ENCODE data around the gene RASSF8. TPM values are rescaled to one million over a fixed set of nuclear protein-coding genes. Genes with fewer than 3 reads are reported as not detected.

The RASSF8 gene
- total and polyA plus RNA-seq, 9 of the 15 experiments (the other 6 are each of a cell fraction or from before 2014, with no cell fraction given), result 0.01 to 0.36 (median 0.12) TPM; not detected in 1

GRCh38 chr12:26030371-26030770 lies 71.9 kb downstream of the RASSF8 start (continued):
- TF ChIP-seq, protein P1, sequence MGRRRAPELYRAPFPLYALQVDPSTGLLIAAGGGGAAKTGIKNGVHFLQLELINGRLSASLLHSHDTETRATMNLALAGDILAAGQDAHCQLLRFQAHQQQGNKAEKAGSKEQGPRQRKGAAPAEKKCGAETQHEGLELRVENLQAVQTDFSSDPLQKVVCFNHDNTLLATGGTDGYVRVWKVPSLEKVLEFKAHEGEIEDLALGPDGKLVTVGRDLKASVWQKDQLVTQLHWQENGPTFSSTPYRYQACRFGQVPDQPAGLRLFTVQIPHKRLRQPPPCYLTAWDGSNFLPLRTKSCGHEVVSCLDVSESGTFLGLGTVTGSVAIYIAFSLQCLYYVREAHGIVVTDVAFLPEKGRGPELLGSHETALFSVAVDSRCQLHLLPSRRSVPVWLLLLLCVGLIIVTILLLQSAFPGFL (CRISPR knock-in tag; IDR thresholded peaks at IDR 0.05), result no peak

- H3K4me1 ChIP-seq (replicated peaks in 1 of 2; ENCODE audit: control insufficient read depth in 2 of 2, insufficient read depth in 2 of 2, low read length in 2 of 2), result no peaks in the 10 kb centered on the region
- H3K9ac ChIP-seq (ENCODE audit: insufficient read depth in 1 of 2, low read depth in 2 of 2, low read length in 2 of 2), result no peak overlapping the region
- FAIRE-seq, result no peak
- no peak overlapping the region for H3K4me2 ChIP-seq (ENCODE audit: insufficient read depth, low read length)
- H3K79me2 ChIP-seq (ENCODE audit: control insufficient read depth, insufficient read depth, low read length), result no peaks in the 10 kb centered on the region
- no peak overlapping the region for H3K27ac ChIP-seq (ENCODE audit: extremely low read depth, low read depth, low read length)
- no peak overlapping the region for H2AFZ ChIP-seq (ENCODE audit: low read depth, low read length)
- CTCF ChIA-PET (ENCODE audit: low intra/inter-chr PET ratio), result no interaction called here
- in situ Hi-C loops (cut with MboI) (no loop called here), intact Hi-C loops (cut with micrococcal nuclease) (no loop called here)
- H4K20me1 ChIP-seq (replicated peaks; ENCODE audit: control insufficient read depth, insufficient read depth, low read length), result no peaks in the 10 kb centered on the region
- H3K9me3 ChIP-seq (replicated peaks; ENCODE audit: control insufficient read depth, insufficient read depth, low read depth, low read length), result no peaks in the 10 kb centered on the region
- no TSS peak for BruUV-seq (replicated peaks)
- H3K9me1 ChIP-seq (ENCODE audit: control insufficient read depth, insufficient read depth, low read length), result no peaks in the 10 kb centered on the region
- no peaks in the 10 kb centered on the region for H3K36me3 ChIP-seq (ENCODE audit: control insufficient read depth, insufficient read depth, low read length)
- POLR2A ChIA-PET, result no interaction called here
- no peak for ATAC-seq
- WGBS (ENCODE audit: insufficient coverage, low coverage, missing lambda C conversion rate), result 0% methylated on average over 2 of the region's 2 CpGs
- no peaks in the 10 kb centered on the region for H3K27me3 ChIP-seq (ENCODE audit: control insufficient read depth in 2 of 2, insufficient read depth in 2 of 2, low read length in 2 of 2)
- TF ChIP-seq ZBTB8A (IDR thresholded peaks at IDR 0.05; ENCODE audit: partially characterized antibody), result no peak
- no peak for TF ChIP-seq ELF1 (tag; IDR thresholded peaks at IDR 0.05)
- no peak for TF ChIP-seq NCOR1 (IDR thresholded peaks at IDR 0.05)
- no peak for TF ChIP-seq POU5F1 (IDR thresholded peaks at IDR 0.05; ENCODE audit: borderline replicate concordance, low read depth, low read length, partially characterized antibody)
- TF ChIP-seq POLR2H (tag; IDR thresholded peaks at IDR 0.05; ENCODE audit: low read depth), result no peak
- TF ChIP-seq ZMIZ1 (IDR thresholded peaks at IDR 0.05; ENCODE audit: low read depth in 2 of 2, low read length in 2 of 2), result no peak
- TF ChIP-seq, protein P2, sequence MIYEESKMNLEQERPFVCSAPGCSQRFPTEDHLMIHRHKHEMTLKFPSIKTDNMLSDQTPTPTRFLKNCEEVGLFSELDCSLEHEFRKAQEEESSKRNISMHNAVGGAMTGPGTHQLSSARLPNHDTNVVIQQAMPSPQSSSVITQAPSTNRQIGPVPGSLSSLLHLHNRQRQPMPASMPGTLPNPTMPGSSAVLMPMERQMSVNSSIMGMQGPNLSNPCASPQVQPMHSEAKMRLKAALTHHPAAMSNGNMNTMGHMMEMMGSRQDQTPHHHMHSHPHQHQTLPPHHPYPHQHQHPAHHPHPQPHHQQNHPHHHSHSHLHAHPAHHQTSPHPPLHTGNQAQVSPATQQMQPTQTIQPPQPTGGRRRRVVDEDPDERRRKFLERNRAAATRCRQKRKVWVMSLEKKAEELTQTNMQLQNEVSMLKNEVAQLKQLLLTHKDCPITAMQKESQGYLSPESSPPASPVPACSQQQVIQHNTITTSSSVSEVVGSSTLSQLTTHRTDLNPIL (CRISPR knock-in tag; IDR thresholded peaks at IDR 0.05), result no peak
- no peak for DNase-seq (ENCODE audit: extremely low read depth in 1 of 4, low spot score in 3 of 4)
- H3K4me3 ChIP-seq, result no peak overlapping the region
Observed at GRCh38 chr12:26031318-26031717, 72.8 kb downstream of the RASSF8 start.
